IPS-18c (cell line): ENCODE measurements around the gene SLX4IP.

Source experiments
- H3K4me3 ChIP-seq: 2 replicates; pipeline ENCODE4 v1.7.0; 2013; ENCODE audit warnings: low read depth, mild to moderate bottlenecking, low read length, moderate library complexity; ENCODE audit not compliant: insufficient read depth
- H3K9me3 ChIP-seq: one replicate; pipeline ENCODE4 v1.6.1; 2013; ENCODE audit warnings: mild to moderate bottlenecking, low read length, moderate library complexity; ENCODE audit not compliant: control insufficient read depth, insufficient read depth

SLX4IP gene

DNA sequence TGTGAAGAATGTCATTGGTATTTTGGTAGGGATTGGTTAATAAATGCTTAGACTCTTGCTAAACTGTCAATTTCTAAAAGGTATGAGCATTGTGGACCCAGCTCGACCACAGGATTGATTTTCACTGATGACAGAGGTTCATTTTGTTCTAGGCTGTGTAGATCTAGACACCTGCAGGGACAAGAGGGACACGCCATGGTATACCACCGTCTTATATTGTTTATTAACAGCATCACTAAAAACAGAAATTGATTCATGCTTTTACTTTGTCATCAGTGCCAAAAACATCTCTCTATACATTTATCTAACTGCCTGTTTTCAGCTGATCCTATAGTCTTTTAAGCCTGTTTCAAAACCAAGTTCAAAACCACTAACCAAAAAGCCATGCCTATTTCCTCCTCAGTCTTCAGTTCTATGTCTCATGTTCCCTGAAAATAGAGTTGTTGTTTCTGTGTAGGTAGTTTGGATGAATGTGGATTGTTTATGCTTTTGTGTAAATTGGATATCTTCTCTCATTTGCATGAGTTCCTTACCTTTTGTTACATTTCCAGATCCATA lies 128.9 kb downstream of the SLX4IP start:
- Histone ChIP-seq H3K9me3 (no peaks in the 10 kb centered on the region), H3K4me3 (no peak overlapping the region)

DNA sequence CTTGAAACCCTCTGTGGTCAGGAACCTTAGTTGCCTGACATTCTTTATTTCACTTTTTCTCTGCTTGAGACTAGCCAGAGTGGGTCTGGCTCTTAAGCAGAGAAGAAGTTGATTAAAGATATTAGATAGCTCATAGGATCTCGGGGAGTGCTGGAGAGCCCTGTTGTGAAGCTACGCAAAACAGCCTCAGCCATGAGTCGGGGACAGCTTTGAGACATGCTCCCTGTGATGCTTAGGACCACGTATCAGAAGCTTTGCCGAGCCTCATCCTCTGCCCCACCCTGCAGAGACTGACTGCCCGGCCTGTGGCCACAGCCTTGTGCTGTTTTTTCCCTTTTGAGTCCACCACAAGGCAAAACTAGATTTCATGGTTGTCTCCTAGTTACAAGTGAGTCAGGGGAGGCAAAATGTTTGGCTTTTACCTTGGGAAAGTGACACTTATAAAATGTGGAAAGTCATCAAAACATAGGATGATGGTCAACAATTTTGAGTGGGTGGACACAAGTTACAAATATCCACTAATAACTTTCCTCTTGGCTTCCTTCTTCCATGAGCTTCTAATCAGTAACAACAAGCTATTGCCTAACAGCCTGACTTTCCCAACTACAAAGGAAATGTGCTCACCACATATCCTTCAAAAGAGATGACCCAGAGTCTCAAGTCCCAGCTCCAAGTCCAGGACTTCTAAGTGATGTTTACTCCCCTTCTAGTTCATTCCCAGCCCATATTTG lies 130.3 kb downstream of the SLX4IP start:
- H3K4me3 ChIP-seq = no peak overlapping the region
- no peaks in the 10 kb centered on the region for H3K9me3 ChIP-seq

DNA sequence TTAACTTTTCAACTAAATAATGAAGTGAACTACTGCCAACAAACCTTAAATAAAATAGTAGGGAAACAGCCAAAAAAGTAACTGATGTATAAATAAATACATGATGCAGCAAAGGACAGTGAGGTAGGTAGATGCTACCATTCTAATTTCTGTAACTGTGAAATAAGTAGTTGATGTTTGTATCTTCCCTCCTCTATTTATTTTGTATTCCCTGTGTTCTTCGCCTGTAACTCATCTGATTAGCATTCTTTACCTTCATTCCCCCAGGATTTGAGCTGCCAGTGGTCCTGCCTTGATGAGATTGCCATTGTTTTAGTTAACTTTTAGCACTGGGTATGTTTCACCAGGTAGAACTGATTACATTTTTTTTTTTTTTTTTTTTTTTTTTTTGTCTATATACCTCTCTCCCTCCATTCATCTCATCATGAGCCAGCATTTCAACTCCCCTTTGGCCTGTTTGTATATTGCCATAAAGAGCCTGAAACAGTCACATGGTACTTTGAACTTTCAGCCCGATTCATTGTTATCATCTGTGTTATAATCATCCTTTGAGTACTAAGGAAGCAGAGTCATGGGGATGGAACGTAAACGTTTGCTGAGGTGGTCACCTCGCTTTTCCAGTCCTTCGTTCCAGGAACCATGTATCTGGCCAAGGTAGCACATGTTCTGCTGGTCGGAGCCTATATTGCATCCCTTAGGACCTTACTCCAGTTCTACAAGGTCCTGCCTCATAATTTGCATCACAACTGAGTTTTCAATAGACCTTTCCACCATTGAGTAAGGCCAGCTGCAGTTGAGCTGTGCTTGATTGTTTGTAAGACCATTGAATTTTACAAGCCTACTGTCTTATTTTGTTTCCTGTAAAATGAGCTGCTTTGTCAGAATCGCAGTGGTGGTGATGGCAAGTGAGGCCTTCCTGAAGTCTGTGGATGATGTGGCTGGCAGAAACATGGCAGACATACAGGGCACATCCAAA lies 131.1 kb downstream of the SLX4IP start:
- Histone ChIP-seq H3K4me3 (no peak overlapping the region), H3K9me3 (no peaks in the 10 kb centered on the region)

DNA sequence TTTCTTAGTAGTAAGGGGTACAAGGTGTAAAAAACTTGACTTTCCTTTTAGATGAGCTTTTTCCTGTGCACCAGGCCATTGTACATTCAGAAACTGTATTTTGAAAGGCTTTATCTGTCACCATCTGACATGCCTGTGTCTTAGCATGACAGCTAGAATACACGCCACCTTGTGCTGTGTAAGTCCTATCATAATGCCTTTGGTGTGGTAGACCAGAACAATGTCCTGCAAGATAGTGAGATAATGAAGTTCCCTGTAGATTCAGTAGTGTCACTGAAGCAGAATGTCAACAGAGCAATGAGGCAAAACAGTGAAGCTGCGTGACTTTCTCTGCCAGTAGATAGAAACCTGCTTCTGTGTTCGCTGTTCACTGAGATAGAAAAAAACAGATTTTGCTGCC lies 132.9 kb downstream of the SLX4IP start:
- H3K4me3 ChIP-seq = no peak overlapping the region

DNA sequence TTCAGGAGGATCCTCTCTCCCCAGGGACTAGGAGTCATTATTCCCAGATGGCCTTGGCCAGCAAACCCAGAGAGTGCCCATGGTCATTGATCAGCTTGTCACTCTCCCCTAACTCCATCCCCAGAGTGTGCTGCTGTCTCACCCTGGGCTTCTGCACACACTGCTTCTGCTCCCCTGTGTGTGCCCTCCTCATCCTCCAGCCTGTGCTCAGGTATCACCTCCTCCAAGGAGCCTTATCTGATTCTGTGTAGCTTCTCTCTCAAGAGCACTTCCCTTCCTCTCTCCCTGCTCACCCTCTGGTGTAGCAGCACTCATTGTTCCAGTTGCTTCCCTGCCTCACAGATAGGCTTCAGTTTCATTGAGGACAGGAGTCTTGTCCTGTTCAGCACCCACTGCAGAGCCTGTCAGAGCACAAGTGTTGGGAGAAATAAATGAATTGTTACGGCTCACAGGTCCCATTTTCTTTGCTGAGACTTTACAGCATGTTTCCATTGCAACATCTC lies 136.3 kb downstream of the SLX4IP start:
- no peak overlapping the region for H3K4me3 ChIP-seq

More for the DNA sequence above, 132.9 kb downstream of the SLX4IP start:
- H3K9me3 ChIP-seq = no peaks in the 10 kb centered on the region

DNA sequence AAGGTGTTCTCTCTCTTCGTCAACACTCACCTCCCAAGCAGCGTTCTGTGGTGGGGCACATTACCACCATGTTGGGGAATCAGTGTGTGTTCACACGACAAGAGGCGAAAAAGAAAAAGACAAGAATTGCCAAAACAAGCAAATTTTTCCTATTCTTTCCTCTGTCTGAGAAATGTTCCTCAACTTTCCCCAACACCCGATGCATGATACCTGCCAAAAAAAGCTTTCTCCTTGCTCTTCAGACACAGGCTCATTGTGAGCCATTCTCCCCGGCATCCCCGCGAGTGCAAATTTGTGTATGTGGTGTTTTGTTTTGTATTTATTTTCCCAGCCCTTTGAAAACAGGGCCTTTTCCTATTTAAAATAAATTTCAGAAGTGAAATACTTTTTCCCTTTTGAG lies 137.7 kb downstream of the SLX4IP start:
- H3K9me3 ChIP-seq = no peaks in the 10 kb centered on the region
- no peak overlapping the region for H3K4me3 ChIP-seq

More for the DNA sequence above, 136.3 kb downstream of the SLX4IP start:
- H3K9me3 ChIP-seq = no peaks in the 10 kb centered on the region

DNA sequence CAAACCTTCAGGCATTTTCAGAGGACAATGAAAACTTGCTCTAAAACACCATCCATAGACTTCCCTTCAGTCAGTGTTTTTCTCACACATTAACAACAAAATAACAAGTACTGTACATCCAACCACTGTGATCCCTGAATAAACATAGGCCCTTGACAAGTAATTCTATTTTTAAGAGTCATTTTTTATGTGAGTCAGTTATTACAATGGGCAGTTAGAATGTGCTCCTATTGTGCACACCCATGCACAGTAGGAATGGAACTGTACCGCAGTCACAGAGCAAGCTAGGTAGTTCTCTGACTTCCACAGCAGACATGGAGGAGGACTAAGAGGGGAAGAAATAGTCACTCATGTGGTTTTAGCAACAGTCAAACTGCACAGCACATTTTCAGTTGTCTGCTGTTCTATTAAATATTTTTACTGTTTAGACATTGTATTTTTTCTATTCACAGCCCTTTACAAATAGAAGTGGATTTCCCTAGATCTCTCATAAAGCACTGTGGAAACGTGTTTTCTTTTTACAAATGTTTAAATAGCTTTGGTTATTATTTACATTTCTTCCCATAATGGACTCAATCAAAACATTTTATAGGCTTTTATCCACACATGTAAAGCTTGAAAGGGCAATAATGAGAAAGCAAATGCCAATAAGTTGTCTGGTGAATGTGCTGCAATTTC lies 138.3 kb downstream of the SLX4IP start:
- H3K9me3 ChIP-seq = no peaks in the 10 kb centered on the region
- H3K4me3 ChIP-seq = no peak overlapping the region

DNA sequence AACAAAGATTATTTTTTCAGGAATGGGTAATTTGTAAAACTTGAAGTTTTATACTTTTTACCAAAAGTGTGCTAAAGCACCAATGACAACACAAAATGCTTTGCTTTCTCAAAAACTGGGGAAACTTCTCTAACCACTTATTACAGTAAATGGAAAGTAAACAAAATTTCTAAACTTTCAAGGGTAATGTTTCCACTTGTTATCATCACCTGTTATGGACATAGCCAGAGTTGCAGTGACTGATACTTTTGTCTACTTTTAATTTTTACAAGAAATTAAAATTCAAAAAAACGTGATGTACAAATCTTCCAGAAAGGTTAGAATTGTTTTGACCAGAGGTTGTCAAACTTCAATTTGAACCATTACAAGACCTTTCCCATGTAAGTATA lies 138.8 kb downstream of the SLX4IP start:
- Histone ChIP-seq H3K9me3 (no peaks in the 10 kb centered on the region), H3K4me3 (no peak overlapping the region)

DNA sequence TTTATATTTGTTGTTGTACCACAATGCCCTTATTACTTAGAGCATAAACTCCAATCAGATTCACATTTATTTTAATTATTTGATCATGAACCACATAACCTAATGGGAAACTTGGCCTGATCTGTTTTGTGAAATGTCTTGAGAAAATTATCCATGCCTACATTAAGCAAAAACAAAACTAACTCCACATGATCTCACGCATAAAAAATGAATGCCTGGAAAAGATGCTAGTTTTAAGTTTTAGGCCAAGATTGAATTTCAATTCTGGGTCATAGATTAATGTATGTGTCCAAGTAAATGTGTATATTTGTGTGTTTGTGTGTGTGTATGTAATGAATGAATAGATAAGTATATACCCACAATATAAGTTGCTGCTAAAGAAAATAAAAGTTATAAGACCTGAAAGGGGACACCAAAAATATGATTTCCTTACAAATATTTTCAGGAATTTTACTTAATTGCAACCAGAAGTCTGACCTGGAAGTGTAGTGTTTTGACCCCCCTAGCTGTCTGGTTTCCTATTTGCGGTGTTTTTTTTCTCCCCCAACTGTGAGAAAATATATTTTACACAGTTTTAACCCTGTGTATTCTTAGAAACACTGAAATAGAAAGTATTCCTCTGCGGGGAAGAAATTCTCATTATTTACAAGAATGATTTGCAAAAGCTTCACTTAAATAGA lies 141.4 kb downstream of the SLX4IP start:
- Histone ChIP-seq H3K9me3 (no peaks in the 10 kb centered on the region), H3K4me3 (no peak overlapping the region)

DNA sequence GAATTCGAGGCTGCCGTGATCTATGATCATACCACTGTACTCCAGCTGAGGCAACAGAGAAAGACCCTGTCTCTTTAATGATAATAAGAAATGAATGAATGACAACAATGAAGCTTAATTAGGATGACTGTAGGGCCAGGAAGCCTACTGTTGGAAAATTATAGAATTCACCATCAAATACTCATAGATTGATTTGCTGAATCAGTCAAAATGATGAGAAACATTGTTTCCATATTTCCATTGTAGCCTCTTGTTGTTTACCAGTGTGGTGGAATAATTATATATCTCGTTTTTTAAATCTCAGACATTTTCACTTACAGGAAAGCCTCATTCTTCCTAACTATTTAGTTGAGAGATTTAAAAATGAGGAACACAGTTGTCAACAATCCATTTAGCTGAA lies 142.5 kb downstream of the SLX4IP start:
- Histone ChIP-seq H3K9me3 (no peaks in the 10 kb centered on the region), H3K4me3 (no peak overlapping the region)

DNA sequence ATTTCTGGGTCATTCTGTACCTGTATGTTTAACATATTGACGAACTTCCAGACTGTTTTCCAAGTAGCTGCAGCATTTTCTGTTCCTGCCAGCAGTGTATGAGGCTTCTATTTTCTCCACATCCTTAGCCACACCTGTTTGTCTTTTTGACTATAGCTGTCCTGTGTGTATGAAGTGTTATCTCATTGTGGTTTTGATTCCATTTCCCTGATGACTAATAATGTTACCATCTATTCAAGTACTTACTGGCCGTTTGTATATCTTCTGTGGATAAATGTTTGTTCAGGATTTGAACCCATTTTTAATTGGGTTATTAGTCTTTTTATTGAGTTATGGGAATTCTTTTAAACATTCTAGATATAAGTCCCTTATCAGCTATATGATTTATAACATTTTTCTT lies 143.5 kb downstream of the SLX4IP start:
- no peak overlapping the region for H3K4me3 ChIP-seq
- no peaks in the 10 kb centered on the region for H3K9me3 ChIP-seq

DNA sequence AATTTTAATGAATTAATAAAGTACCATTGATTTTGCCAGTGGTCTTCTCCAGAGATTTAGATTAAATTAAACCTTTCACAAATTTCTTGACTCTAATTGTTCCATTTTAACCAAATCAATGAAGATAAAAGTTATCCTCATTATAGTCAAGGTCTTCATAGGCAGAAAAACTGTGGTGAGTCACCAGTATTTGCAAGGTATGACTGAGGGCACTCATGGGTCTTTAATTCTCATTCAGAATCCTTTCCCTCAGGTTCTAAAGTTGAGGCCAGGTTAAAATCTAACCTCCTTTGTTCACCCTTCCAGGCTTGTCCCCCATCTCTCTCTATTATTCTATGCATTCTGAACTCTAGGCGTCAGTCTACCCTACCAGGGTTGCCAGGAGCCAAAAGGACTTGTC lies 144.8 kb downstream of the SLX4IP start:
- no peaks in the 10 kb centered on the region for H3K9me3 ChIP-seq
- H3K4me3 ChIP-seq = no peak overlapping the region

DNA sequence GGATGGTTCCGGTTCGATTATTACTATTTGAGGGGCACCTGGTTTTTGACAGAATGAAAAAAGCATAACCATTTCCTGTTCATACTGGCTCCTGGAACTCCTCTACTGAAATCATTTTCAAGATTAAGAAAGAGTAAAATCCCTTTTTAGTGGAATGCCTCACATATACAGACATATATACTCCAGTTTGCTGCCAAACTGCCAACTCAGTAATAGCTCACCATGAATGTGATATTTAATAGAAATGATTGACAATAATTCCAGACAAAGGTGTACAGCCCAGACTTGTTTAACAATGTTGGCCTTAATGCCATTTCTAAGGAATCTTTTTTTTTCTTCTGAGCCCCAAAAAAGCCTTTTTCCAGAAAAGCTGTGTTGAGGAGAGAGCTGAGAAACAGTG lies 145.6 kb downstream of the SLX4IP start:
- Histone ChIP-seq H3K4me3 (no peak overlapping the region), H3K9me3 (no peaks in the 10 kb centered on the region)

DNA sequence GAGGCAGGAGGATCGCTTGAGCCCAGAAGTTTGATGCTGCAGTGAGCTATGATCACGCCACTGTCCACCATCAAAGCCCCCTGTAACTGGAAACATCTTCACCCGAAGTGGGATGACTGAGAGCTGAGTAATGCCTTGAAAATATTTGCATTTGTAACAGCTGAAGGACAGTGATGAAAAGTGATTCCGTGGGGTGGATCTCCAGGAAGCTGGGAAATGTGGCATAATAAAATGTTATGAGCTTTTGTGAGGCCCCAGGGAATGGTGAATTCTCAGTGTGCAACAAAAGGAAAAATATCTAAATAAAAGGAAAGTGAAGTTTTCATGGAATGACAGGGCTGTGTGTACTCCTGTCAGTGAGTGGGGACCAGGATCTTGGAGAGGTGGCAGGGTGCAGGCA lies 146.7 kb downstream of the SLX4IP start:
- H3K4me3 ChIP-seq = no peak overlapping the region
- no peaks in the 10 kb centered on the region for H3K9me3 ChIP-seq

DNA sequence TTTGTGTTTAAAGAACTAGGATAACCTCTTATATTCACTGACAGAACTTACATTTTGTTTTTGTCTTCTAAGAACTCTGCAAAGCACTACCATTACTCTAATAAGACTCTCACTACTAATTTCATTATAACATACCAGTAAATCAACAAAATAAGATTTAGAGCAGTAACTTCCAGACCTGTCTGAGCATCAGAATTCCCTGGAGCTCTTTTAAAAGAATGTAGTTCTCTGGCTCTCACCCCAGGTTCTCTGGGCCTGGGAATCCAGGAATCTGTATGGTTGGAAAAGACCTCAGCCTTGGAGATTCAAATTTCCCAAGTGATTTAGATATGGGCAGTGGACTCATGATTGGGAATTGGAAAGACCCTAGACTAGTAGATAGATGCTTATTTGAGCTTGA lies 149.3 kb downstream of the SLX4IP start:
- Histone ChIP-seq H3K9me3 (no peaks in the 10 kb centered on the region), H3K4me3 (no peak overlapping the region)

DNA sequence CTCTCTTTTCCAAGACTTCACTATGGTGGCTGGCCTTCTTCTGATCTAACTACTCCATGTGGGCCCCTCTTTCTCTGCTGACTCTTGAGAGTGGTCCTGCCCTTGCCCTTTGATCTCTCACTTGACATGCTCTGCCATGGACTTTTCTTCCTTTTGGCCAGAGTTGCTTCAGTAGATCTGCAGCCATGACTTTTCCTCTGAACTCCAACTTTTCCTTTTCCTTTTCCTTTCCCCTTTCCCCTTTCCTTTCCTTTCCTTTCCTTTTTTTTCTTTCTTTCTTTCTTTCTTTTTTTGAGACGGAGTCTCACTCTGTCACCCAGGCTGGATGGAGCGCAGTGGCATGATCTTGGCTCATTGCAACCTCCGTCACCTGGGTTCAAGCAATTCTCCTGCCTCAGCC lies 150.2 kb downstream of the SLX4IP start:
- no peak overlapping the region for H3K4me3 ChIP-seq
- no peaks in the 10 kb centered on the region for H3K9me3 ChIP-seq

DNA sequence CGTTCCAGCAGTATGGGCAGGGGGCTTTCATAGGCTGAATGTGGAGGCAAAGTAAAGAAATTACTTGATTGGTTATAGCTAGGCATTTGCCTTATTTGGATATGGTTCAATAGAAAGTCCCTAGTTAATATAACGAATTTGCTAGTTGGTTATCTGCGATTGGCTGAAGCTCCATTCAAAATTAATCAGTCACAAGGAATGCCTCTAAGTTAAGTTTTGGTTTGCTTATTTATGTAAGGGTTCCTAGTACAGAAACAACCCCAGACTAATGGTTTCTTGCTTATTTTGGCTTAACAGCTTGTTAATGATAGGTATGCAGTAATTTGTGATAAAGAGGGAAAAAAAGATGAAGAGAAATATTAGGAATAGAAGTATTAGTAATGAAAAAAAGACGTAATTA lies 151.2 kb downstream of the SLX4IP start:
- no peak overlapping the region for H3K4me3 ChIP-seq
- H3K9me3 ChIP-seq = peaks cover 3% of the 10 kb centered on the region
